Measurements from ENCODE around the gene NKAIN2.

DNA sequence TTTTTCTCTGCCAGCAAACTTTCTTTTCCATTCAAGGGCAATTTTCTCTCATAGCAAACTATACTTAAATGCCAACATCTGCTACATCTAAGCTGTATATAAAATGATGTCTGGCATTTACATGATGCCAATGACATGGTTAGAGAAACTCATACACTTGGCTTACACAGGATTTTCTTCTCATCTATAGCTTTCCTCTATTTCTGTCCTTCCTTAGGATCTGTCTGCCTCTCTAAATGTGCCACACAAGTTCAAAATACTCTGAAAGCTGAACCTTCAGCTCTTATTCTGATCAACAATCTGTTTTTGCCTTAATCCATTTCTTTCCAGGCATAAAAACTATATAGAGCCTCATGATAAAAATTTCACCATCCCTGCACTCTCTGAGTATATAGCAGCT is 867.7 kb downstream of the NKAIN2 start:
- TF ChIP-seq POLR2A (IDR thresholded peaks at IDR 0.05; ENCODE audit: extremely low read depth, insufficient read length) (no peak), MYC (IDR thresholded peaks at IDR 0.05; ENCODE audit: low read depth, low read length) (no peak)
- TF ChIP-seq, protein P1, sequence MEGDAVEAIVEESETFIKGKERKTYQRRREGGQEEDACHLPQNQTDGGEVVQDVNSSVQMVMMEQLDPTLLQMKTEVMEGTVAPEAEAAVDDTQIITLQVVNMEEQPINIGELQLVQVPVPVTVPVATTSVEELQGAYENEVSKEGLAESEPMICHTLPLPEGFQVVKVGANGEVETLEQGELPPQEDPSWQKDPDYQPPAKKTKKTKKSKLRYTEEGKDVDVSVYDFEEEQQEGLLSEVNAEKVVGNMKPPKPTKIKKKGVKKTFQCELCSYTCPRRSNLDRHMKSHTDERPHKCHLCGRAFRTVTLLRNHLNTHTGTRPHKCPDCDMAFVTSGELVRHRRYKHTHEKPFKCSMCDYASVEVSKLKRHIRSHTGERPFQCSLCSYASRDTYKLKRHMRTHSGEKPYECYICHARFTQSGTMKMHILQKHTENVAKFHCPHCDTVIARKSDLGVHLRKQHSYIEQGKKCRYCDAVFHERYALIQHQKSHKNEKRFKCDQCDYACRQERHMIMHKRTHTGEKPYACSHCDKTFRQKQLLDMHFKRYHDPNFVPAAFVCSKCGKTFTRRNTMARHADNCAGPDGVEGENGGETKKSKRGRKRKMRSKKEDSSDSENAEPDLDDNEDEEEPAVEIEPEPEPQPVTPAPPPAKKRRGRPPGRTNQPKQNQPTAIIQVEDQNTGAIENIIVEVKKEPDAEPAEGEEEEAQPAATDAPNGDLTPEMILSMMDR (IDR thresholded peaks at IDR 0.05; ENCODE audit: low read depth, low read length): no peak
